Measurements from ENCODE around the gene SLC35F6.

The SLC35F6 gene

GRCh38 chr2:26724784-26725520 is 39.1 kb upstream of the SLC35F6 start:
- no peak for TF ChIP-seq CTCF (IDR thresholded peaks at IDR 0.05; ENCODE audit: low read depth, low read length)

DNA sequence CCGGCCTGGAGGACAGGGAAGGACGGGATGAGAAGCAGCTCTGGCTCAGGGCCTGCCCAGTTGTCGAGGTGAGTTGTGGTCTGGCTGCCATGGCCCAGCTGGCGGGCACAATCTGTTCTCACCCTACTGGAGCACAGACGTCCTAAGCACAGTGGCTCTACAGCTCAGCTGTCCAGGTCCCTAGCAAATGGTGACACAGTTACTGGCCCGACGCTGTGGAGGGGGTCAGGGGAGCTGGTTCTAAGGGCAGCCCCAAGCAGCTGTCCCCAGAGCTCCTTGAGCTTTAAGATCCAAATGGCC is 38.6 kb upstream of the SLC35F6 start:
- no peak for TF ChIP-seq CTCF (IDR thresholded peaks at IDR 0.05; ENCODE audit: low read depth, low read length)
- no peak overlapping the region for H3K4me3 ChIP-seq (ENCODE audit: low read depth, low read length)

More at GRCh38 chr2:26724784-26725520, 39.1 kb upstream of the SLC35F6 start:
- no peak overlapping the region for H3K4me3 ChIP-seq (ENCODE audit: low read depth, low read length)

DNA sequence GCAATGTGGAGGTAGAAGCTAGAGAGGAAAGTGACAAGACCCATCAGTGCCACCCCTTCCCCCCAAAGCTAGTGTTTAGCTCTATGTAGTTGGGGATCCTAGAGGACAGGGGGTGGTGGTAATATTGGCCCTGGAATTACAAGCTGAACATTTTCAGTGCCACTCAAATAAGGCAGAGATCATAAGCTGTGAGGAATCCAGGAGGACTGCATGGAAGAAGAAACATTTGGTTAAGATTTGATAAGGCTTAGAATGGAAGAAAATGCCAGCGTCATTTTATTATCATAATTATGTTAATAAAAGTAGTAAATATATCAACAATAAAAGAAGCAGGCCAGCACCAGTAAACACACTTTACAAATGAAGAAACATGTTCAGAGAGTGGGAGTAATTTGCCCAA is 37.9 kb upstream of the SLC35F6 start:
- no peak overlapping the region for H3K4me3 ChIP-seq (ENCODE audit: low read depth, low read length)
- no peak for TF ChIP-seq CTCF (IDR thresholded peaks at IDR 0.05; ENCODE audit: low read depth, low read length)

DNA sequence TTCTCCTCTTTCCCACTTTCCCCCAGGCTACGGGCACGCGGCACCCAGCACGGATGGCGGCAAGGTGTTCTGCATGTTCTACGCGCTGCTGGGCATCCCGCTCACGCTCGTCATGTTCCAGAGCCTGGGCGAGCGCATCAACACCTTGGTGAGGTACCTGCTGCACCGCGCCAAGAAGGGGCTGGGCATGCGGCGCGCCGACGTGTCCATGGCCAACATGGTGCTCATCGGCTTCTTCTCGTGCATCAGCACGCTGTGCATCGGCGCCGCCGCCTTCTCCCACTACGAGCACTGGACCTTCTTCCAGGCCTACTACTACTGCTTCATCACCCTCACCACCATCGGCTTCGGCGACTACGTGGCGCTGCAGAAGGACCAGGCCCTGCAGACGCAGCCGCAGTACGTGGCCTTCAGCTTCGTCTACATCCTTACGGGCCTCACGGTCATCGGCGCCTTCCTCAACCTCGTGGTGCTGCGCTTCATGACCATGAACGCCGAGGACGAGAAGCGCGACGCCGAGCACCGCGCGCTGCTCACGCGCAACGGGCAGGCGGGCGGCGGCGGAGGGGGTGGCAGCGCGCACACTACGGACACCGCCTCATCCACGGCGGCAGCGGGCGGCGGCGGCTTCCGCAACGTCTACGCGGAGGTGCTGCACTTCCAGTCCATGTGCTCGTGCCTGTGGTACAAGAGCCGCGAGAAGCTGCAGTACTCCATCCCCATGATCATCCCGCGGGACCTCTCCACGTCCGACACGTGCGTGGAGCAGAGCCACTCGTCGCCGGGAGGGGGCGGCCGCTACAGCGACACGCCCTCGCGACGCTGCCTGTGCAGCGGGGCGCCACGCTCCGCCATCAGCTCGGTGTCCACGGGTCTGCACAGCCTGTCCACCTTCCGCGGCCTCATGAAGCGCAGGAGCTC is 36.2 kb upstream of the SLC35F6 start:
- no peak for TF ChIP-seq CTCF (IDR thresholded peaks at IDR 0.05; ENCODE audit: low read depth, low read length)
- H3K4me3 ChIP-seq (ENCODE audit: low read depth, low read length) = no peak overlapping the region

GRCh38 chr2:26729311-26729710 is 34.8 kb upstream of the SLC35F6 start:
- no peak overlapping the region for H3K4me3 ChIP-seq (ENCODE audit: low read depth, low read length)
- TF ChIP-seq CTCF (IDR thresholded peaks at IDR 0.05; ENCODE audit: low read depth, low read length) = no peak

DNA sequence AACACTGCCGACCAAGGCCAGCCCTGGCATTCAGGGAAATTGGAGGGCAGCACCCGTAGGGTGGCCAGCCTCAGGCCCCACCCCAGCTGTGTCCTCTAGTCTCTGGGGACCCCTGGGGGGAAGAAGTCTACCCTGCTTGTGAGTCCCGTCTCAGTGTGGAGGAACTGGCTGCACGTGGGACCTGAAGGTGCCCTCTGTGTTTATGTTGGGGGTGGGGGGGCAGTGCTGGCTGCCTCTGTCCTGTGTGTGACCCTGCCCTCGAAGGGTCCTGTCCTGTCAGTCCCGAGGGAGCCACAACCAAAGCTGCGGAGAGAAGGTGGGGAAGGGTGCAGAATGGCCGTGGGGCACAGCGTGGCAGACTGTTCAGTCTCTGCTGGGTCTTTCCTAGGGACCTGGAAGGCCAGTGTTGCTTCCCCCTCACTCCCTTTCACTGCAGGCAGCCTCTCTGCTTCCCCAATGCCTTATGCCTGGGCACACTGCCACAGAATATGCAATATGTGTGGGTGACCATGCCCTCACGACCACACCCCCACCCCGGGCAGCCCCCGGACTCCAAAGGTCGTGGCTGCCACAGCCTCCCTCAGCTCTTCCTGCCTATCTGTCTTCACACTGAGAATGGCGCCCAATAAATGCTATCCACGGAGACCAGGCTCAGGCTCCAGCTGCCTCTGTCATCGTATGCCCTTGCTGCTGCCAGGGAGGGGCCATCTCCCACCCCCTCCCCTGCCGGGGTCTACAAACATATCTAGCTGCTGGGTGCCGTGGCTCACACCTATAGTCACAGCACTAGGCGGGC is 33.3 kb upstream of the SLC35F6 start:
- TF ChIP-seq CTCF (IDR thresholded peaks at IDR 0.05; ENCODE audit: low read depth, low read length) = no peak
- no peak overlapping the region for H3K4me3 ChIP-seq (ENCODE audit: low read depth, low read length)

All from WI38 (cell line).